ENCODE data around the gene CNTN4.

Gene CNTN4

GRCh38 chr3:2995195-2995594, 896.5 kb downstream of the CNTN4 start:
- no peak for DNase-seq

- no peak for DNase-seq
Measured at GRCh38 chr3:3005146-3005744, 906.6 kb downstream of the CNTN4 start.

- DNase-seq: no peak
Measured at GRCh38 chr3:3013317-3014052, 914.8 kb downstream of the CNTN4 start.

GRCh38 chr3:3015185-3016089, 916.8 kb downstream of the CNTN4 start:
- peak; percentile 2 for DNase-seq

GRCh38 chr3:3016226-3016625, 917.6 kb downstream of the CNTN4 start:
- no peak for DNase-seq

- no peak for DNase-seq
Measured at GRCh38 chr3:3020209-3020608, 921.5 kb downstream of the CNTN4 start.

GRCh38 chr3:3023111-3023745, 924.6 kb downstream of the CNTN4 start:
- DNase-seq: no peak

- DNase-seq: peak; percentile 21
Measured at GRCh38 chr3:3027976-3028567, 929.4 kb downstream of the CNTN4 start.

GRCh38 chr3:3031326-3031725, 932.7 kb downstream of the CNTN4 start:
- DNase-seq: no peak

- no peak for DNase-seq
Measured at GRCh38 chr3:3037156-3037555, 938.5 kb downstream of the CNTN4 start.

GRCh38 chr3:3038201-3038991, 939.7 kb downstream of the CNTN4 start:
- no peak for DNase-seq

- peak; percentile 2 for DNase-seq
Measured at GRCh38 chr3:3053974-3054373, 955.3 kb downstream of the CNTN4 start.

GRCh38 chr3:3059645-3060044, 961.0 kb downstream of the CNTN4 start:
- no peak for DNase-seq

- DNase-seq: no peak
Measured at GRCh38 chr3:3064297-3064696, 965.6 kb downstream of the CNTN4 start.

GRCh38 chr3:3065876-3066275, 967.2 kb downstream of the CNTN4 start:
- DNase-seq: peak; percentile 2

- no peak for DNase-seq
Measured at GRCh38 chr3:3066378-3066777, 967.7 kb downstream of the CNTN4 start.

- DNase-seq: no peak
Measured at GRCh38 chr3:3066910-3067309, 968.2 kb downstream of the CNTN4 start.

- DNase-seq: no peak
Measured at GRCh38 chr3:3068358-3068881, 969.8 kb downstream of the CNTN4 start.

- no peak for DNase-seq
Measured at GRCh38 chr3:3069723-3070122, 971.1 kb downstream of the CNTN4 start.

GRCh38 chr3:3071136-3071535, 972.5 kb downstream of the CNTN4 start:
- DNase-seq: no peak

- DNase-seq: no peak
Measured at GRCh38 chr3:3074551-3075257, 976.0 kb downstream of the CNTN4 start.
